H1 (cell line): ENCODE results near the gene CKAP5. TPM values are rescaled to one million over a fixed set of nuclear protein-coding genes. Genes with fewer than 3 reads are reported as not detected.

Source experiments
- CTCF ChIA-PET: fragments of 300-600 bp; sonication (Branson Sonifier 250); formaldehyde crosslinking; loops from one replicate; lab custom pipeline; 2021; ENCODE audit not compliant: partially characterized antibody; lab: Charles Lee
- POLR2A ChIA-PET: fragments of 300-600 bp; sonication (Branson Sonifier 250); formaldehyde crosslinking; loops from one replicate; lab custom pipeline; 2021; ENCODE audit warnings: inconsistent platforms; ENCODE audit not compliant: partially characterized antibody; lab: Charles Lee
- DNase-seq, 2 experiments: peaks; one replicate each; pipeline versions ENCODE4 v3.0.0 to v3.0.0-alpha.2; 2010 to 2022; ENCODE audit warnings: low spot score in 2 of 2, low read depth in 1 of 2, mixed read lengths in 1 of 2
- FAIRE-seq: peaks from 2 replicates; lab custom pipeline; 2011; peaks lifted over from hg19 to GRCh38; lab: Jason Lieb, UNC
- H2AFZ ChIP-seq: 2 replicates; pipeline ENCODE4 v1.8.1; 2012; ENCODE audit warnings: low read length, inconsistent platforms
- H2AK5ac ChIP-seq: 2 replicates; pipeline ENCODE4 v1.6.1; 2013; ENCODE audit warnings: low read depth, low read length
- H2BK120ac ChIP-seq: replicated peaks from 2 replicates; pipeline ENCODE3; 2013; ENCODE audit warnings: low read depth, low read length, inconsistent platforms
- H2BK12ac ChIP-seq: 2 replicates; pipeline ENCODE4 v1.6.1; 2013; ENCODE audit warnings: low read depth, low read length
- H2BK15ac ChIP-seq: 2 replicates; pipeline ENCODE4 v1.6.1; 2013; ENCODE audit warnings: low read length
- H2BK20ac ChIP-seq: 2 replicates; pipeline ENCODE4 v1.6.1; 2013; ENCODE audit warnings: low read length
- H2BK5ac ChIP-seq: 2 replicates; pipeline ENCODE4 v1.6.1; 2013; ENCODE audit warnings: low read depth, low read length
- H3K14ac ChIP-seq: 2 replicates; pipeline ENCODE4 v1.6.1; 2013; ENCODE audit warnings: inconsistent platforms; ENCODE audit not compliant: insufficient read length
- H3K18ac ChIP-seq: 2 replicates; pipeline ENCODE4 v1.6.1; 2013; ENCODE audit warnings: low read length; ENCODE audit errors: extremely low read depth
- H3K23ac ChIP-seq: 2 replicates; pipeline ENCODE4 v1.6.1; 2013; ENCODE audit warnings: inconsistent platforms; ENCODE audit not compliant: insufficient read length
- H3K23me2 ChIP-seq: 2 replicates; pipeline ENCODE4 v1.6.1; 2013; ENCODE audit warnings: low read depth, low read length
- H3K27ac ChIP-seq: 2 replicates; pipeline ENCODE4 v1.6.1; 2011; ENCODE audit warnings: low read depth, low read length, inconsistent platforms
- H3K27me3 ChIP-seq, 4 experiments: replicated peaks in 1 of 4; 1 replicate in 1 of 4; 2 replicates in 3 of 4; pipeline versions ENCODE4 v1.6.1 to v1.8.1; 2011 to 2013; ENCODE audit warnings: low read length in 3 of 4, mild to moderate bottlenecking in 3 of 4, inconsistent platforms in 2 of 4, mixed read lengths in 2 of 4, moderate library complexity in 1 of 4; ENCODE audit not compliant: control insufficient read depth in 3 of 4, insufficient read depth in 3 of 4; ENCODE audit errors: extremely low read depth in 1 of 4
- H3K36me3 ChIP-seq, 4 experiments: 2 replicates each; pipeline versions ENCODE4 v1.6.1 to v1.8.1; 2011 to 2013; ENCODE audit warnings: mild to moderate bottlenecking in 4 of 4, low read length in 3 of 4, moderate library complexity in 2 of 4, control low read depth in 1 of 4, inconsistent platforms in 1 of 4; ENCODE audit not compliant: insufficient read depth in 4 of 4, control insufficient read depth in 2 of 4
- H3K4ac ChIP-seq: replicated peaks from 2 replicates; pipeline ENCODE3; 2013; ENCODE audit warnings: low read length, low read depth, mixed read lengths, inconsistent platforms; ENCODE audit not compliant: insufficient read length
- H3K4me1 ChIP-seq, 4 experiments: replicated peaks in 1 of 4; 1 replicate in 1 of 4; 2 replicates in 3 of 4; pipeline versions ENCODE4 v1.6.1 to v1.8.1; 2011 to 2013; ENCODE audit warnings: low read length in 3 of 4, inconsistent platforms in 2 of 4, mixed read lengths in 1 of 4; ENCODE audit not compliant: insufficient read depth in 4 of 4, control insufficient read depth in 3 of 4
- H3K4me2 ChIP-seq, 2 experiments: 2 replicates each; pipeline versions ENCODE4 v1.6.1 to v1.8.1; 2011 to 2013; ENCODE audit warnings: low read depth in 2 of 2, low read length in 2 of 2, control low read depth in 1 of 2, inconsistent platforms in 1 of 2, mild to moderate bottlenecking in 1 of 2; ENCODE audit not compliant: insufficient read depth in 1 of 2
- H3K4me3 ChIP-seq, 4 experiments: fragments of 200-600, 300-600 bp in 1 of 4; sonication (generic), shearing (Covaris generic), sonication (Bioruptor Twin) in 1 of 4; 2 replicates each; pipeline versions ENCODE4 v1.5.1 to v1.8.1; 2011 to 2016; ENCODE audit warnings: low read length in 4 of 4, low read depth in 3 of 4, control low read depth in 2 of 4, inconsistent platforms in 2 of 4, mild to moderate bottlenecking in 2 of 4, mixed read lengths in 1 of 4, moderate library complexity in 1 of 4; ENCODE audit not compliant: insufficient read depth in 2 of 4; ENCODE audit errors: extremely low read depth in 1 of 4
- H3K56ac ChIP-seq: replicated peaks from 2 replicates; pipeline ENCODE3; 2013; ENCODE audit warnings: low read depth, mild to moderate bottlenecking, mixed read lengths, low read length, inconsistent platforms; ENCODE audit not compliant: insufficient read length
- H3K79me1 ChIP-seq: 2 replicates; pipeline ENCODE4 v1.6.1; 2013; ENCODE audit warnings: low read depth, low read length, control low read depth
- H3K79me2 ChIP-seq, 2 experiments: 2 replicates each; pipeline versions ENCODE4 v1.6.1 to v1.8.1; 2012 to 2013; ENCODE audit warnings: low read length in 2 of 2, mild to moderate bottlenecking in 2 of 2, inconsistent platforms in 1 of 2; ENCODE audit not compliant: insufficient read depth in 2 of 2, control insufficient read depth in 1 of 2
- H3K9ac ChIP-seq, 4 experiments: replicated peaks in 1 of 4; 1 replicate in 1 of 4; 2 replicates in 3 of 4; pipeline versions ENCODE4 v1.6.1 to v1.8.1; 2011 to 2013; ENCODE audit warnings: low read depth in 3 of 4, low read length in 3 of 4, control low read depth in 2 of 4, mild to moderate bottlenecking in 2 of 4, moderate library complexity in 2 of 4, inconsistent platforms in 1 of 4; ENCODE audit errors: extremely low read depth in 1 of 4
- H3K9me3 ChIP-seq, 2 experiments: 2 replicates each; pipeline versions ENCODE4 v1.6.1 to v1.8.1; 2012 to 2013; ENCODE audit warnings: mild to moderate bottlenecking in 2 of 2, moderate library complexity in 2 of 2, control low read depth in 1 of 2, inconsistent platforms in 1 of 2, low read depth in 1 of 2, low read length in 1 of 2, mixed read lengths in 1 of 2; ENCODE audit not compliant: insufficient read depth in 2 of 2
- H4K20me1 ChIP-seq, 2 experiments: replicated peaks in 1 of 2; 2 replicates each; pipeline versions ENCODE3 to v1.8.1; 2011 to 2013; ENCODE audit warnings: inconsistent platforms in 2 of 2, low read length in 2 of 2, mild to moderate bottlenecking in 1 of 2; ENCODE audit not compliant: insufficient read depth in 2 of 2, control insufficient read depth in 1 of 2
- H4K5ac ChIP-seq: 2 replicates; pipeline ENCODE4 v1.6.1; 2013; ENCODE audit warnings: low read length, low read depth, mixed read lengths, inconsistent platforms; ENCODE audit not compliant: insufficient read length
- H4K8ac ChIP-seq: 2 replicates; pipeline ENCODE4 v1.8.0; 2013; ENCODE audit warnings: mild to moderate bottlenecking, moderate library complexity, low read length, inconsistent platforms; ENCODE audit not compliant: insufficient read depth; ENCODE audit errors: extremely low read depth
- H4K91ac ChIP-seq: replicated peaks from 2 replicates; pipeline ENCODE3; 2013; ENCODE audit warnings: low read length, mixed read lengths, inconsistent platforms; ENCODE audit not compliant: insufficient read length
- CEBPB ChIP-seq: IDR thresholded peaks from 2 replicates; pipeline ENCODE4 v1.6.1; 2012; ENCODE audit warnings: low read depth, low read length
- CREB1 ChIP-seq: IDR thresholded peaks from 2 replicates; pipeline ENCODE4 v1.6.1; 2012; ENCODE audit warnings: inconsistent platforms
- EZH2 ChIP-seq: fragments of 200-600 bp; sonication (generic); IDR thresholded peaks from 2 replicates; pipeline ENCODE4 v1.7.1; 2012; ENCODE audit warnings: low read depth, mild to moderate bottlenecking, moderate library complexity, low read length, inconsistent platforms; ENCODE audit not compliant: severe bottlenecking
- HDAC6 ChIP-seq: IDR thresholded peaks from one replicate; pipeline ENCODE4 v1.7.1; 2012; ENCODE audit warnings: low read depth, mild to moderate bottlenecking, inconsistent platforms, low read length, moderate library complexity
- JUND ChIP-seq: IDR thresholded peaks from 2 replicates; pipeline ENCODE4 v1.6.1; 2011; ENCODE audit warnings: mild to moderate bottlenecking, improper control_type of control experiment, low read length
- KDM1A ChIP-seq: fragments of 200-600, 300-600 bp; sonication (generic); IDR thresholded peaks from 2 replicates; pipeline ENCODE4 v1.7.1; 2016; ENCODE audit warnings: mild to moderate bottlenecking, low read length, borderline replicate concordance
- KDM4A ChIP-seq: IDR thresholded peaks from one replicate; pipeline ENCODE4 v1.7.1; 2012; ENCODE audit warnings: low read depth, mild to moderate bottlenecking, moderate library complexity, low read length, inconsistent platforms; ENCODE audit not compliant: severe bottlenecking
- NANOG ChIP-seq: IDR thresholded peaks from 2 replicates; pipeline ENCODE4 v1.6.1; 2011; ENCODE audit warnings: low read length, low read depth, mild to moderate bottlenecking, inconsistent platforms; ENCODE audit not compliant: insufficient read depth, poor library complexity, severe bottlenecking
- RFX5 ChIP-seq: IDR thresholded peaks from 2 replicates; pipeline ENCODE4 v1.6.1; 2011; ENCODE audit warnings: low read depth, low read length, improper control_type of control experiment, borderline replicate concordance
- SIX5 ChIP-seq: IDR thresholded peaks from 2 replicates; pipeline ENCODE4 v1.6.1; 2011; ENCODE audit warnings: mild to moderate bottlenecking, low read depth, low read length
- SP4 ChIP-seq: IDR thresholded peaks from 2 replicates; pipeline ENCODE4 v1.6.1; 2012; ENCODE audit warnings: low read length, inconsistent platforms
- SRF ChIP-seq: IDR thresholded peaks from 2 replicates; pipeline ENCODE4 v1.6.1; 2011; ENCODE audit warnings: mild to moderate bottlenecking, low read depth, low read length, moderate library complexity
- WGBS, 2 experiments: shearing (Covaris generic) in 1 of 2; methylation state at CpG; one replicate each; pipeline versions ENCODE4 v1.1.6 to v1.1.7; 2013 to 2015; ENCODE audit warnings: low lambda C conversion rate in 2 of 2, mixed read lengths in 2 of 2, inconsistent platforms in 1 of 2, low coverage in 1 of 2, missing lambda C conversion rate in 1 of 2; ENCODE audit not compliant: insufficient replicate concordance in 2 of 2, insufficient coverage in 1 of 2, insufficient read length in 1 of 2; ENCODE audit errors: extremely low coverage in 1 of 2, missing lambda C conversion rate in 1 of 2; 5-methylcytosine and 5-hydroxymethylcytosine counted together
- polyA plus RNA-seq, 7 experiments: library from polyadenylated mRNA; depleted of rRNA in 3 of 7; stranded (reverse) in 5 of 7; unstranded in 2 of 7; fragments of >200 nt in 5 of 7; fragments of 200-250 nt in 2 of 7; gene quantifications; 1 replicate in 5 of 7; 2 replicates in 1 of 7; 4 replicates in 1 of 7; pipeline versions ENCODE4 v1.2.1 to v1.2.3, GENCODE V29; 2011 to 2013; ENCODE audit warnings: missing spikeins in 2 of 7, mixed read lengths in 2 of 7
- total RNA-seq: library from RNA; stranded (reverse); fragmentation: NEBNext Ultra II Directional; extraction: Animal tissue kit (Norgen Biotek cat#: 25700); gene quantifications from 2 replicates; pipeline ENCODE4 v1.2.1, GENCODE V29; 2021
- TF ChIP-seq, protein P1 (sequence below): IDR thresholded peaks from 2 replicates; pipeline ENCODE4 v1.6.1; 2011; ENCODE audit warnings: low read depth, mild to moderate bottlenecking, low read length; ENCODE audit not compliant: insufficient read depth
- TF ChIP-seq, protein P2 (sequence below): IDR thresholded peaks from 2 replicates; pipeline ENCODE4 v1.6.1; 2012; ENCODE audit warnings: inconsistent platforms

The CKAP5 gene
- total and polyA plus RNA-seq, 2 of the 8 experiments (the other 6 are each of a cell fraction or from before 2014, with no cell fraction given): 64.8 to 185 TPM

DNA sequence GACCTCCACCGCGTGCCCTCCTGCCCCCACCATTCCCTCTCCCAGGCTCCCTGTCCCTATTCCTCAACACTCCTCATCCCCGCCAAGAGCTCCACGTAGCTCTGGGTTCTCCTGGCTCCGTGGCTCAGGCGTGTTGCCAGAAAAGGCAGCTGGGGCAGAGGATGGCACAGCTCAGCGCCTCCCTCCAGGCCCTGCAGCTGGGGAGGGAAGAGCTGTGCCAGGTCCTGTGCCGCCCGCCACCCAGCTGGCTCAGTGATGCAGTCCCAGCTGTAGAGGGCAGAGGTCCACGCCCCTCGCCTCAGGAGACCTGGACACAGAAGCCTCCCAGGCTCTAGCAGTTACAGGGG, 149.9 kb downstream of the CKAP5 start:
- Histone ChIP-seq H3K9ac (no peak overlapping the region), H3K4ac (no peak overlapping the region), H4K91ac (no peak overlapping the region), H3K23me2 (peaks cover 4% of the 10 kb centered on the region; the same call in 1 of the 2 replicates), H3K27ac (no peak overlapping the region), H2BK5ac (no peak overlapping the region), H3K79me1 (no peaks in the 10 kb centered on the region), H3K79me2 (peaks cover 0 to 6% of the 10 kb centered on the region in 2 experiments; a peak in 1 of 4 replicates), H3K14ac (no peak overlapping the region), H2AFZ (no peak overlapping the region), H3K36me3 (peaks cover 2 to 11% (median 6%) of the 10 kb centered on the region in 4 experiments; a peak in 3 of 8 replicates), H3K4me3 (no peak overlapping the region), H4K8ac (no peak overlapping the region), H3K18ac (no peak overlapping the region), H3K4me2 (no peak overlapping the region), H2BK120ac (no peak overlapping the region), H3K27me3 (no peaks in the 10 kb centered on the region), H4K20me1 (peaks cover 2% of the 10 kb centered on the region in 2 experiments), H2BK12ac (no peak overlapping the region), H2BK20ac (no peak overlapping the region), H2BK15ac (no peak overlapping the region), H3K56ac (no peak overlapping the region), H3K9me3 (no peaks in the 10 kb centered on the region), H3K23ac (no peak overlapping the region), H2AK5ac (no peak overlapping the region), H3K4me1 (no peaks in the 10 kb centered on the region; a peak in 2 of 7 replicates), H4K5ac (no peak overlapping the region)
- FAIRE-seq: no peak
- POLR2A ChIA-PET: interaction anchor here (0.9 to 3.1 kb wide), 4 partner anchors 9 to 315 kb away, joined by 3 to 21 read pairs (median 4); partner anchors contain the start of gene MDK
- CTCF ChIA-PET: interaction anchor here (0.6 to 1.1 kb wide), 2 partner anchors 91 to 309 kb away, joined by 3 read pairs; no protein-coding TSS in a partner anchor
- no peak for DNase-seq
- 92% methylated on average over 8 of the region's 11 CpGs; no CpG with 5 or more reads in 1 of the 2 experiments for WGBS, 2 experiments
- TF ChIP-seq CEBPB (no peak), HDAC6 (no peak), EZH2 (no peak), SP4 (no peak), JUND (no peak), SRF (no peak), NANOG (no peak), SIX5 (no peak), CREB1 (no peak), KDM1A (no peak), KDM4A (no peak), RFX5 (no peak)
- TF ChIP-seq, protein P1, sequence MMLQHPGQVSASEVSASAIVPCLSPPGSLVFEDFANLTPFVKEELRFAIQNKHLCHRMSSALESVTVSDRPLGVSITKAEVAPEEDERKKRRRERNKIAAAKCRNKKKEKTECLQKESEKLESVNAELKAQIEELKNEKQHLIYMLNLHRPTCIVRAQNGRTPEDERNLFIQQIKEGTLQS: no peak
- TF ChIP-seq, protein P2, sequence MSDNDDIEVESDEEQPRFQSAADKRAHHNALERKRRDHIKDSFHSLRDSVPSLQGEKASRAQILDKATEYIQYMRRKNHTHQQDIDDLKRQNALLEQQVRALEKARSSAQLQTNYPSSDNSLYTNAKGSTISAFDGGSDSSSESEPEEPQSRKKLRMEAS: no peak
